ENCODE data around the gene NIT2. TPM values are rescaled to one million over a fixed set of nuclear protein-coding genes. Genes with fewer than 3 reads are reported as not detected.

The NIT2 gene
- total RNA-seq, 2 donors from 2014 or later, result 29.2 to 39.0 TPM

DNA sequence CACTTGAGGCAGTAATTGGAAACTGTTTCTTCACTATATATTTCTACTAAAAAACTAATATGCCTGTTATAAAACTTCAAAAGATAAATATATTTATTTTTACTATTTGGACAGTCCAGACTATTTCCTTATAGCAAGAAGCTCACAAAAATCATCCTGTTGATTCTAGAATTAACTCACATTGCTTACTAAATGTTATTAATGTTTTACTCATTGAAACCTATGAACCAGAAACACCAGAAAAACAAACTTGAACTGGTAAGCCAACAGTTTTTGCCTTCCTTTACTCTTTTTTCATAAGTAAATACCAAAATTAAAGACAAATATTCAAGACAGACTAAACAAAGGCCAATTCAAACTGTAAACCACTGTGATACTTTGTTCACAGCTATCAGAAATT is 40.0 kb downstream of the NIT2 start:
- H3K4me3 ChIP-seq, result no peak overlapping the region
- H3K4me1 ChIP-seq (ENCODE audit: control insufficient read depth in 1 of 2, low read depth in 2 of 2), result no peaks in the 10 kb centered on the region
- no peak for DNase-seq (ENCODE audit: low spot score)
- ATAC-seq (ENCODE audit: insufficient number of reproducible peaks, low FRiP score, low read depth), result no peak
- TF ChIP-seq, protein P1, sequence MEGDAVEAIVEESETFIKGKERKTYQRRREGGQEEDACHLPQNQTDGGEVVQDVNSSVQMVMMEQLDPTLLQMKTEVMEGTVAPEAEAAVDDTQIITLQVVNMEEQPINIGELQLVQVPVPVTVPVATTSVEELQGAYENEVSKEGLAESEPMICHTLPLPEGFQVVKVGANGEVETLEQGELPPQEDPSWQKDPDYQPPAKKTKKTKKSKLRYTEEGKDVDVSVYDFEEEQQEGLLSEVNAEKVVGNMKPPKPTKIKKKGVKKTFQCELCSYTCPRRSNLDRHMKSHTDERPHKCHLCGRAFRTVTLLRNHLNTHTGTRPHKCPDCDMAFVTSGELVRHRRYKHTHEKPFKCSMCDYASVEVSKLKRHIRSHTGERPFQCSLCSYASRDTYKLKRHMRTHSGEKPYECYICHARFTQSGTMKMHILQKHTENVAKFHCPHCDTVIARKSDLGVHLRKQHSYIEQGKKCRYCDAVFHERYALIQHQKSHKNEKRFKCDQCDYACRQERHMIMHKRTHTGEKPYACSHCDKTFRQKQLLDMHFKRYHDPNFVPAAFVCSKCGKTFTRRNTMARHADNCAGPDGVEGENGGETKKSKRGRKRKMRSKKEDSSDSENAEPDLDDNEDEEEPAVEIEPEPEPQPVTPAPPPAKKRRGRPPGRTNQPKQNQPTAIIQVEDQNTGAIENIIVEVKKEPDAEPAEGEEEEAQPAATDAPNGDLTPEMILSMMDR (IDR thresholded peaks at IDR 0.05), result no peak
- no peaks in the 10 kb centered on the region for H3K27me3 ChIP-seq (replicated peaks; ENCODE audit: insufficient read depth)
- H3K9me3 ChIP-seq, result no peaks in the 10 kb centered on the region
- peaks cover 27% of the 10 kb centered on the region for H3K36me3 ChIP-seq
- H3K27ac ChIP-seq, result no peak overlapping the region

DNA sequence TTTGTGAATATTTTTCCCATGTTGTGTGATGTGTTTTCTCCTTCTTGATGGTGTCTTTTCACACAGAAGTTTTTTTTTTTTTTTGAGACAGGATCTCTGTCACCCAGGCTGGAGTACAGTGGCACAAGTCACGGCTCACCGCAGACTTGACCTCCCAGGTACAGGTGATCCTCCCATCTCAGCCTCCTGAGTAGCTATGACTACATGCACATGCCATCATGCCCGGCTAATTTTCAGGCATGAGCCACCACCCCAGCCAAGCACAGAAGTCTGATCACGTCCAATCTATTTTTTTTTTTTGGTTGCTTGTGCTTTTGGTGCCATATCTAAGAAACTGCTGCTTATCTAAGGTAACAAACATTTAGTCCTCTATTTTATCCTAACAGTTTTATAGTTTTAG is 41.7 kb downstream of the NIT2 start:
- DNase-seq (ENCODE audit: low spot score) (no peak), ATAC-seq (ENCODE audit: insufficient number of reproducible peaks, low FRiP score, low read depth) (no peak)
- no peak overlapping the region for H3K4me3 ChIP-seq
- H3K27ac ChIP-seq, result no peak overlapping the region
- H3K27me3 ChIP-seq (replicated peaks; ENCODE audit: insufficient read depth), result no peaks in the 10 kb centered on the region
- no peaks in the 10 kb centered on the region for H3K4me1 ChIP-seq (ENCODE audit: control insufficient read depth in 1 of 2, low read depth in 2 of 2)
- H3K36me3 ChIP-seq, result peaks cover 26% of the 10 kb centered on the region
- TF ChIP-seq, protein P1 (IDR thresholded peaks at IDR 0.05), result no peak
- no peaks in the 10 kb centered on the region for H3K9me3 ChIP-seq

DNA sequence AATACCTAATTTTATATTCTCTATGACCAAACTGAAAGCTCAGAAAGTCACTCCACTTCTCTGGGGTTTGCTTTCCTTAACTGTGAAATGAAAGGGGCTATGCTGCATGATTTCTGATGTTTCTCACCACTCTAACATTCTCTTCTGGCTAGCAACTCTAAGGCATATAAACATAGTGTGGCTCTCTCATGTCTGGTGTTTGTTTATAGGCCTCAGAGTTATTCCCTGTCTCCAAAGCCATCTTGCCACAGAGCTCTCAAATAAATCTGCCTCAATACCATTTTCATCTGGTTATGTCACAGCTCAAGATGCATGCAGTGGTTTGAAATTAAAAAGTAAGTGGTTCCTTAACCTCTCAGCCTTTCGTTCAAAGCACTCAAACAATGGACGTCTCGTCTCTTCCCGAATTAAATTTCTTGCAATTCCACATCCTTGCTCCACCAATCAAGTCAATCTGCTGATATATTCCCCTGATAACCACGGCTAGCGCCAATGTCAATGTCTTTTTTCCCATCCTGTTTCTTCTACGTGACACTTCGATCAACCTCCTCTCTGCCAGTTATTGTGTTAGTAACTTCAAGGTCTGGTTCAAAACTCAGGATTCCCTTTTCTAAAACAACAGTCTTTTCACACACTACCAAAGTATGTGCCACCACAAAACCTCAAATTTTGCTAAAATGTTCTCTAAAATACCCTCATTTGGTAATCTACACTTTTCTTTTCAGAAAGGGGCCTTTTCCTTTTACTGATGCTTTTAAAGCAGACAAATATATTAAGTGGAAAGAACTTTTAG is 50.4 kb downstream of the NIT2 start:
- ATAC-seq (ENCODE audit: insufficient number of reproducible peaks, low FRiP score, low read depth), result no peak
- TF ChIP-seq, protein P1 (IDR thresholded peaks at IDR 0.05), result no peak
- no peaks in the 10 kb centered on the region for H3K27me3 ChIP-seq (replicated peaks; ENCODE audit: insufficient read depth)
- DNase-seq (ENCODE audit: low spot score), result no peak
- no peaks in the 10 kb centered on the region for H3K36me3 ChIP-seq
- H3K4me1 ChIP-seq (ENCODE audit: control insufficient read depth in 1 of 2, low read depth in 2 of 2), result peaks cover 17 to 22% of the 10 kb centered on the region in 2 donors
- H3K9me3 ChIP-seq, result peaks cover 10% of the 10 kb centered on the region
- no peak overlapping the region for H3K4me3 ChIP-seq
- no peak overlapping the region for H3K27ac ChIP-seq

DNA sequence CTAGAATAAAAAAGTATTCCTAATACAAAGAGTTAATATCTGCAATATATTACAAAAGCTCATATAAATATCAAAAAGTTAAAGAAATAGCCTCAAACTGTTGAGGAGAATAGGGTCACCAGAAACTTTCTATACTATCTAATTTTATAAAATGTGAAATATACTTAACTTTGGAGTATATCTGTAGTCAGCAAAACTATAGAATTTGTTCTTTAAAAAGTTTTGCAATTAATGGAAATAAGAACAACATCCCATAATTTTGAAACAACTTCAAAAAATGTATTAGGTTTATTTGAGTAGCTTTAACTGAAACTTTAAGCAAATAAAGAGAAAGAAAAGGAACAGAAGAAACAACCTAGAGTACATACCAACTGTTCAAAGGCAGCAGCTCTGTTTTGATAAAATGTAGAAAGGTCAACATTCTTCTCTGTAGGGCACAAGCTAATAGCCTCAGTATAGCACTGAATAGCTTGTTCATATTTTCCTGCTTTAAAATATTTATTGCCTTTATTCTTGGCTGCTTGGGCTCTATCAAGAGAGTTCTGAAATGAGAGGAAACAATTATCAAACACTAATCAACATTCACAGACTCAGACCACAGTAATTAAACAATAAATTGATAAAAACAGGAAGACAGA is 52.0 kb downstream of the NIT2 start:
- Histone ChIP-seq H3K27me3 (replicated peaks; ENCODE audit: insufficient read depth) (no peaks in the 10 kb centered on the region), H3K4me1 (ENCODE audit: control insufficient read depth in 1 of 2, low read depth in 2 of 2) (peaks cover 17 to 22% of the 10 kb centered on the region in 2 donors), H3K27ac (no peak overlapping the region), H3K4me3 (no peak overlapping the region), H3K36me3 (no peaks in the 10 kb centered on the region), H3K9me3 (peaks cover 10% of the 10 kb centered on the region)
- ATAC-seq (ENCODE audit: insufficient number of reproducible peaks, low FRiP score, low read depth), result no peak
- no peak for DNase-seq (ENCODE audit: low spot score)
- TF ChIP-seq, protein P1 (IDR thresholded peaks at IDR 0.05), result no peak

DNA sequence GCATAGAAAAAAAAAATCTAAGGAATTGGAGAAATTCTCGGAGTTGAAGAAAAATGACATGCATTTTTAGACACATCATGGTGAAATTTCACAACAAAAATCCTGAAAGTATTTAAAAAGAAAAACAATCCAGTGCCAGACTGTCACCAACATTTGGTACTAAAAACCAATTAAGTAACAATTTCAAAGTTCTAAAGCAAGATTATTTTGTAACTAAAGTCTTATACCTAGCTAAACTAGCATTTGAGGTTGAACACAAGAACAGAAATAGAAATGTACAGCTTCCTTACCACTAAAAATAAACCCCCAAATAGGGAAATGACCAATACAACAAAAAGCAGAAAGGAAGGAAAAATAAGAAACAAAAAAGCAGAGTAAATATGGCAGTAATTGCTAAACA is 54.5 kb downstream of the NIT2 start:
- DNase-seq (ENCODE audit: low spot score), result no peak
- Histone ChIP-seq H3K27me3 (replicated peaks; ENCODE audit: insufficient read depth) (no peaks in the 10 kb centered on the region), H3K9me3 (peaks cover 10% of the 10 kb centered on the region), H3K27ac (no peak overlapping the region), H3K4me3 (no peak overlapping the region), H3K4me1 (ENCODE audit: control insufficient read depth in 1 of 2, low read depth in 2 of 2) (peaks cover 16 to 22% of the 10 kb centered on the region in 2 donors), H3K36me3 (no peaks in the 10 kb centered on the region)
- TF ChIP-seq, protein P1 (IDR thresholded peaks at IDR 0.05), result no peak
- no peak for ATAC-seq (ENCODE audit: insufficient number of reproducible peaks, low FRiP score, low read depth)

Measured in thoracic aorta (tissue), 2 donors.